ENCODE results near the gene CREG2.

Gene CREG2

GRCh38 chr2:101339266-101339880, 47.9 kb downstream of the CREG2 start:
- TF ChIP-seq CTCF (IDR thresholded peaks at IDR 0.05; ENCODE audit: extremely low read depth, missing control alignments) = no peak

GRCh38 chr2:101337877-101338276, 49.4 kb downstream of the CREG2 start:
- no peak for DNase-seq (ENCODE audit: low spot score)
- TF ChIP-seq CTCF (IDR thresholded peaks at IDR 0.05; ENCODE audit: extremely low read depth, missing control alignments) = no peak

More at GRCh38 chr2:101339266-101339880, 47.9 kb downstream of the CREG2 start:
- DNase-seq (ENCODE audit: low spot score) = no peak

GRCh38 chr2:101332885-101333766, 54.2 kb downstream of the CREG2 start:
- TF ChIP-seq CTCF (IDR thresholded peaks at IDR 0.05; ENCODE audit: extremely low read depth, missing control alignments) = no peak
- no peak for DNase-seq (ENCODE audit: low spot score)

GRCh38 chr2:101331202-101331601, 56.1 kb downstream of the CREG2 start:
- DNase-seq (ENCODE audit: low spot score) = no peak
- no peak for TF ChIP-seq CTCF (IDR thresholded peaks at IDR 0.05; ENCODE audit: extremely low read depth, missing control alignments)

- no peak for TF ChIP-seq CTCF (IDR thresholded peaks at IDR 0.05; ENCODE audit: extremely low read depth, missing control alignments)
- DNase-seq (ENCODE audit: low spot score) = no peak
Observed at GRCh38 chr2:101330253-101330933, 56.9 kb downstream of the CREG2 start.

- no peak for DNase-seq (ENCODE audit: low spot score)
- TF ChIP-seq CTCF (IDR thresholded peaks at IDR 0.05; ENCODE audit: extremely low read depth, missing control alignments) = no peak
Observed at GRCh38 chr2:101329026-101329425, 58.3 kb downstream of the CREG2 start.
